PFSK-1 (cell line): ENCODE measurements around the gene S1PR3.

Source experiments
- POLR2AphosphoS5 ChIP-seq: IDR thresholded peaks from 2 replicates; pipeline ENCODE4 v1.6.1; 2012; ENCODE audit warnings: low read depth, mild to moderate bottlenecking, control low read depth, low read length, moderate library complexity
- REST ChIP-seq, 2 experiments: IDR thresholded peaks; 2 replicates each; pipeline versions ENCODE4 v1.6.1 to v1.8.0; 2011 to 2012; ENCODE audit warnings: low read depth in 2 of 2, low read length in 2 of 2, control low read depth in 1 of 2, inconsistent platforms in 1 of 2, mild to moderate bottlenecking in 1 of 2, moderate library complexity in 1 of 2; ENCODE audit not compliant: insufficient read depth in 1 of 2

GRCh38 chr9:89032661-89033060 is 41.4 kb downstream of the S1PR3 start:
- TF ChIP-seq REST (IDR thresholded peaks at IDR 0.05; ENCODE audit: insufficient read depth in 1 of 2, low read depth in 2 of 2, low read length in 2 of 2): no peak
- no peak for TF ChIP-seq POLR2AphosphoS5
